ENCODE results near the gene SDCCAG8.

GRCh38 chr1:243499248-243499647 lies 243.4 kb downstream of the SDCCAG8 start:
- TF ChIP-seq GATA2 (IDR thresholded peaks at IDR 0.05; ENCODE audit: low read depth, low read length) (no peak), GATA3 (IDR thresholded peaks at IDR 0.05; ENCODE audit: low read depth, low read length) (no peak)

Measured in SH-SY5Y (cell line).